A673 (cell line): Measurements from ENCODE around the gene PKP1. TPM values are rescaled to one million over a fixed set of nuclear protein-coding genes. Genes with fewer than 3 reads are reported as not detected.

Experiments used
- BruUV-seq: library from RNA; stranded (reverse); fragments of 400-500 nt; replicated peaks from 2 replicates; lab custom pipeline; 2021; lab: Mats Ljungman, UMichigan
- CTCF ChIA-PET: fragments of 300-600 bp; sonication (Branson Sonifier 250); formaldehyde crosslinking; loops from one replicate; lab custom pipeline; 2022; ENCODE audit warnings: antibody characterized with exemption; lab: Charles Lee
- POLR2A ChIA-PET: fragments of 300-600 bp; sonication (Branson Sonifier 250); formaldehyde crosslinking; loops from one replicate; lab custom pipeline; 2022; ENCODE audit warnings: antibody characterized with exemption; ENCODE audit not compliant: low non-redundant PET; lab: Charles Lee
- DNase-seq: peaks from one replicate; pipeline ENCODE4 v3.0.0-alpha.2; 2015; ENCODE audit warnings: low spot score
- H3K27ac ChIP-seq: fragments of 200-600 bp; sonication (generic); 2 replicates; pipeline ENCODE4 v1.5.1; 2016; ENCODE audit warnings: mixed run types, low read depth, mild to moderate bottlenecking, mixed read lengths, antibody characterized with exemption, low read length; ENCODE audit not compliant: poor library complexity, severe bottlenecking
- H3K27me3 ChIP-seq: fragments of 200-600 bp; sonication (generic); replicated peaks from 2 replicates; pipeline ENCODE4 v1.6.1; 2017; ENCODE audit warnings: mixed run types, low read depth, mild to moderate bottlenecking, mixed read lengths, antibody characterized with exemption, low read length; ENCODE audit not compliant: insufficient read depth, poor library complexity
- H3K36me3 ChIP-seq: fragments of 200-600 bp; sonication (generic); 2 replicates; pipeline ENCODE4 v1.6.1; 2016; ENCODE audit warnings: mixed run types, mild to moderate bottlenecking, mixed read lengths, antibody characterized with exemption, low read length; ENCODE audit not compliant: insufficient read depth, poor library complexity, severe bottlenecking
- H3K4me1 ChIP-seq: fragments of 200-600 bp; sonication (generic); 2 replicates; pipeline ENCODE4 v1.6.1; 2017; ENCODE audit warnings: mixed run types, mild to moderate bottlenecking, mixed read lengths, antibody characterized with exemption, low read length; ENCODE audit not compliant: insufficient read depth, poor library complexity, severe bottlenecking
- H3K4me3 ChIP-seq: fragments of 200-600 bp; sonication (generic); 2 replicates; pipeline ENCODE4 v1.5.1; 2016; ENCODE audit warnings: low read depth, mixed run types, mild to moderate bottlenecking, mixed read lengths, low read length; ENCODE audit not compliant: poor library complexity, severe bottlenecking
- H3K9me3 ChIP-seq: fragments of 200-600 bp; sonication (generic); 2 replicates; pipeline ENCODE4 v1.6.1; 2016; ENCODE audit warnings: mixed run types, low read depth, mild to moderate bottlenecking, mixed read lengths, antibody characterized with exemption, low read length; ENCODE audit not compliant: poor library complexity, severe bottlenecking
- EZH2 ChIP-seq: fragments of 200-600 bp; sonication (generic); IDR thresholded peaks from 2 replicates; pipeline ENCODE4 v1.6.1; 2017; ENCODE audit warnings: borderline replicate concordance, low read depth, mild to moderate bottlenecking, mixed read lengths, antibody characterized with exemption, low read length; ENCODE audit not compliant: poor library complexity, severe bottlenecking
- intact Hi-C: fragments of 100-400 bp; cut with micrococcal nuclease; formaldehyde crosslinking; loops from one replicate; pipeline ENCODE4 v1.10.0; 2022; ENCODE audit not compliant: unreplicated experiment
- total RNA-seq: library from RNA; stranded (reverse); gene quantifications from 2 replicates; pipeline ENCODE4 v1.2.3, GENCODE V29; 2021
- TF ChIP-seq, protein P1 (sequence below): fragments of 300-800, 200-600 bp; sonication (generic); conservative IDR thresholded peaks from 2 replicates; pipeline ENCODE4 v1.5.1; 2017; ENCODE audit warnings: low read depth, mild to moderate bottlenecking, antibody characterized with exemption, low read length, moderate library complexity, mixed read lengths

Gene PKP1
- total RNA-seq, 1 experiment from 2014 or later = 535 TPM

DNA sequence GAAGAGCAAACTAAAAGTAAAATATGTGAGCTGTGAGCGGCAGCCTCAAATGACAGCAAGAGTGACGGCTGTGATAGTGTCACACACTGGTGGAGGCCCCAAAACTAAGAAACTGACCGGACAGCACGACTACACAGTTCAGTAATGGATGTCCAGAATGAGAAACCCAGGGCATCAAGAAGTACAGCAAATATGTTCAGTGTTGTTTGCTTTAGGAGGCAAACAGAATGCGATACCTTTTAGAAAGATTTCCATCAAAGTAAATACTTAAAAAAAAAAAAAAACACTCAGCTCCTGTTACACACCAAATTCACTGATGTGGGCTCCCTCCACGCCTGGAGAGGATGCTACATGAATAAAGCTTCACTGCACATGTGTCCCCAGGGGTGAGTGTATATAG is 1.1 kb upstream of the PKP1 start:
- ChIA-PET POLR2A (interaction anchor here (0.6 to 1.2 kb wide), 2 partner anchors 20 to 26 kb away, joined by 4 to 5 read pairs; no protein-coding TSS in a partner anchor), CTCF (interaction anchor here (0.6 to 0.9 kb wide), 2 partner anchors 15 to 169 kb away, joined by 3 read pairs; no protein-coding TSS in a partner anchor)
- intact Hi-C loops = no loop called here
- H3K27ac ChIP-seq = peak overlapping the region; percentile 96
- no peaks in the 10 kb centered on the region for H3K27me3 ChIP-seq
- no peak for TF ChIP-seq EZH2
- TF ChIP-seq, protein P1, sequence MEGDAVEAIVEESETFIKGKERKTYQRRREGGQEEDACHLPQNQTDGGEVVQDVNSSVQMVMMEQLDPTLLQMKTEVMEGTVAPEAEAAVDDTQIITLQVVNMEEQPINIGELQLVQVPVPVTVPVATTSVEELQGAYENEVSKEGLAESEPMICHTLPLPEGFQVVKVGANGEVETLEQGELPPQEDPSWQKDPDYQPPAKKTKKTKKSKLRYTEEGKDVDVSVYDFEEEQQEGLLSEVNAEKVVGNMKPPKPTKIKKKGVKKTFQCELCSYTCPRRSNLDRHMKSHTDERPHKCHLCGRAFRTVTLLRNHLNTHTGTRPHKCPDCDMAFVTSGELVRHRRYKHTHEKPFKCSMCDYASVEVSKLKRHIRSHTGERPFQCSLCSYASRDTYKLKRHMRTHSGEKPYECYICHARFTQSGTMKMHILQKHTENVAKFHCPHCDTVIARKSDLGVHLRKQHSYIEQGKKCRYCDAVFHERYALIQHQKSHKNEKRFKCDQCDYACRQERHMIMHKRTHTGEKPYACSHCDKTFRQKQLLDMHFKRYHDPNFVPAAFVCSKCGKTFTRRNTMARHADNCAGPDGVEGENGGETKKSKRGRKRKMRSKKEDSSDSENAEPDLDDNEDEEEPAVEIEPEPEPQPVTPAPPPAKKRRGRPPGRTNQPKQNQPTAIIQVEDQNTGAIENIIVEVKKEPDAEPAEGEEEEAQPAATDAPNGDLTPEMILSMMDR = no peak
- BruUV-seq = no TSS peak
- H3K4me3 ChIP-seq = peak overlapping the region; percentile 94
- H3K36me3 ChIP-seq = peaks cover 27% of the 10 kb centered on the region
- no peaks in the 10 kb centered on the region for H3K9me3 ChIP-seq
- DNase-seq = no peak
- peaks cover 38% of the 10 kb centered on the region for H3K4me1 ChIP-seq

- H3K4me3 ChIP-seq = peak overlapping the region; percentile 94
- TF ChIP-seq, protein P1 = no peak
- TF ChIP-seq EZH2 = no peak
- no peaks in the 10 kb centered on the region for H3K27me3 ChIP-seq
- peaks cover 45% of the 10 kb centered on the region for H3K36me3 ChIP-seq
- peak overlapping the region; percentile 96 for H3K27ac ChIP-seq
- BruUV-seq = no TSS peak
- ChIA-PET CTCF (interaction anchor here (0.7 kb wide), 1 partner anchor 27 kb away, joined by 3 read pairs; no protein-coding TSS in a partner anchor), POLR2A (interaction anchor here (0.6 to 1.4 kb wide), 3 partner anchors 15 to 33 kb away, joined by 3 to 9 read pairs (median 3); no protein-coding TSS in a partner anchor)
- intact Hi-C loops = loop anchor here (1.0 kb wide), 1 partner anchor 16 kb away; no protein-coding TSS in a partner anchor
- H3K9me3 ChIP-seq = no peaks in the 10 kb centered on the region
- no peak for DNase-seq
- peaks cover 54% of the 10 kb centered on the region for H3K4me1 ChIP-seq
Measured at GRCh38 chr1:201283836-201284553, 689 bp downstream of the PKP1 start.

DNA sequence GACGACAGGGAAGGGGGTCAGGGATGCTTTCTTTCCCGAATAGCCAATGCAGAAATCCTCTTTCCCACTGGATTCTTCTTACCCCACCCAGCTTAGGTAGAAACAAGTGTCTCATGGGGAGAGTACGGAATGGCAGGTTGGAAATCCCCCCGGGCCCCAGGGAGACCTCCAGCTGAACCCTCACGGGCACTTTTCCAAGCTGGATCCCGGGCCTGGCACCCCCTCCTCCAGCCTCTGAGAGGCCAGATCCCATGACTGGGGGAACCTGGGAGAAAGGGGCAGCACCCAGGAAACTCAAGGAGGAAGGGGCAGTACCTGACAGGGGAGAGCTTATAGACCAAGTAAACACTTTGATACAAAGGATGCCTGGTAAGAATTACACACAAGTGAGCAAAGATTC is 1.3 kb downstream of the PKP1 start:
- no peak for DNase-seq
- ChIA-PET CTCF (interaction anchor here (0.6 kb wide), 1 partner anchor 46 kb away, joined by 4 read pairs; no protein-coding TSS in a partner anchor), POLR2A (interaction anchor here (0.5 kb wide), 1 partner anchor 18 kb away, joined by 5 read pairs; no protein-coding TSS in a partner anchor)
- no TSS peak for BruUV-seq
- Histone ChIP-seq H3K27me3 (no peaks in the 10 kb centered on the region), H3K4me1 (peaks cover 58% of the 10 kb centered on the region), H3K27ac (peak overlapping the region; percentile 96), H3K4me3 (peak overlapping the region; percentile 94), H3K36me3 (peaks cover 51% of the 10 kb centered on the region), H3K9me3 (no peaks in the 10 kb centered on the region)
- intact Hi-C loops = no loop called here
- TF ChIP-seq EZH2 = no peak
- TF ChIP-seq, protein P1 = no peak
